Stimulated activated CD8-positive, alpha-beta memory T cell treated with anti-CD3 and anti-CD28 coated beads, Interleukin-4, amount 100 ng/mL, for 1 hour (primary cell): ENCODE results near the gene CACNB2.

Experiments used
- DNase-seq, 2 donors: peaks; one replicate each; pipeline ENCODE4 v3.0.0-alpha.2; 2020; ENCODE audit warnings: low read depth in 2 of 2, low spot score in 1 of 2

CACNB2 gene

GRCh38 chr10:18328941-18329340, 188.7 kb downstream of the CACNB2 start:
- no peak for DNase-seq

DNA sequence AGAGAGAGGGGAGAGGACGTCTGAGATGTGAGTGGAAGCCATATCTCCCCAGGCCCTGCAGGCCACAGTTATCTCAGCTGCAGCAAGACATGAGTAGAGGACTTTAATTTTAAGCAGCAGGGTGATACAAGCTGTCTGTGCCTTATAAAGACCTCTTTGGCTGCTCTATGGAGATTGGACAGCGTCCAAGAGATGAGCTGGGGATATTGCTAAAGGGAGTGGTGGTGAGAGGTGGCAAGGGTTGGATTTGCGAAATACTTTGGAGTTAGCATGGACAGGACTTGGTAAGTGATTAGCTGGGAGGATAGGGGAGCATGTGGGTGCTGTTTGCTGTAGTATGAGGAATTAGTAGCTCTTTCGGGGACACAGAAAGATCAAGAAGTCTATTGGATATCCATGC, 191.8 kb downstream of the CACNB2 start:
- DNase-seq, result no peak

- no peak for DNase-seq
Observed at GRCh38 chr10:18332484-18332883, 192.3 kb downstream of the CACNB2 start.

- DNase-seq, result no peak
Observed at GRCh38 chr10:18333621-18334020, 193.4 kb downstream of the CACNB2 start.

DNA sequence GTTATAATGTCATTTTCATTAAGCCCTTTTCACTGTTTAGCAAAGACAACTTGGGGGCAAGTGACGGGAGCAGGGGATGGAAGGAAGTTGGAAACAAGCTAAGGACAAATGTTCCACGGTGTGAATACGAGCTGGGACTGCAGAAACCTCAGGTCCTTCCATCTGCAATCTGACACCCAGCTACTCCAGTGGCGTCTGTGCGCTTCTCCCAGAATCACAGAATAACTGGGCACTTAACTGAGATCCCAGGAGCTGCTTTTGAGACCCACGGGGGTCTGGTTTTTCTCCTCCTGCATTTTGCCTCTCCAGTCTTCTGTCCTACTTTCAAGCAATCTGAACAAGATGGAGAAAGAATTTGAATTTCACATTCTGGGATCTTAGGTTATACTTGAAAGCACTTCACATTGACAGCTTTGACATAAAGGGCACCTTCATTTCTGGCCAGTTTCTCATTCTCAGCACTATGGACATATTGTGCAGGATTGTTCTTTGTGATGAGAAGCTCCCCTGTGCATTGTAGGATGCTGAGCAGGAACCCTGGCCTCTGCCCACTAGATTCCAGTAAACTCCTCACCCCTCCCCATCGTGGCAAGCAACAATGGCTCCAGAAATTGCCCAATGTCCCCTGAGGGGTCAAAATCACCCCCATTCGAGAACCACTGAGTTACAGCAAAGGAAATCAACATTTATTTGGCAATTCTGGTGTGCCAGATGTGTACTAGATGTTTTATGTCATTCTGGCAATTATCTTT, 194.1 kb downstream of the CACNB2 start:
- no peak for DNase-seq

DNA sequence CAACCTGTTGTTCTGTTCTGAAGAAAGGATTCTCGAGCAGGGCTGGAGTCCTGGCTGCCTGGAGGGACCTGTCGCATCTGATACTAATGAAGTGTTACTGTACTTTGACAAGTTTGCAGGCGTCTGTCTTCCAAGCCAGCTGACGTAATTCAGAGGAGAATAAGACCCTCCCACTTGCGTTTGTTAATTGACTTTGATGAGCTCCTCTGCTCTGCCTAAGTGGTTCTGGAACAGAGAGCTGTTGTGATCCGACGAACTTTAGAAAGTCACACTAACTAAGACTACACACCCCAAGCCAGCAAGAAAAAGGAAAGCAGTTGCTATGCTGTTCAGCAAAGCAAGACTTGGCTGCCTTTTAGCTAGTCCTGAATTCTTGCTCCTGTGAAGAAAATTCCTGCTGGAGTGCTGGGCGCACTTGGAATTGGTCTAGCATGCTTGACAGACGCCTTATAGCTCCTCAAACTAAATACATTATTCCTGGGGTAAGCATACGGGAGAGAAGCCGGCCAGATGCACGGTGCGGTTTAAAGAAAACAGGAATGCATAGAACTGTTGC, 200.3 kb downstream of the CACNB2 start:
- DNase-seq, result no peak

- no peak for DNase-seq
Observed at GRCh38 chr10:18341055-18341454, 200.8 kb downstream of the CACNB2 start.

DNA sequence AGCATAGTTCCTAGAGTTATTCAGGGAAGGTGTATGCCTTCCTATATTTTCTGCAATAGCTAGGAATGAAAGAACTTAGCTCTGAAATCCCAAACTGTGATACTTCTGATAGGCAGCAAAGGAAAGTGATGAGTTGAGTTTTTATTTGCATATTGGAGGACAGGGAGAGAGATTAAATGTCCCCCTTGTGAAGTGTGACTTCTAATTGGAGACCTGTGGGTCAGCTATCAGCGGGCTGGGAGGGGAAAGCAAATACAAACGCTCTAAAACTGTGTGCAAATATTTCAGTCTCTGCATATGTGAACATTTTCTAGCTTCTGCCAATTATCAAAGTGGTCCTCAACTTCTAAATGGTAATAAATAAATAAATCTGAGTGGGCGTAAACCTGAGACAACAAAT, 203.3 kb downstream of the CACNB2 start:
- DNase-seq, result no peak

GRCh38 chr10:18345308-18345707, 205.1 kb downstream of the CACNB2 start:
- DNase-seq, result no peak

DNA sequence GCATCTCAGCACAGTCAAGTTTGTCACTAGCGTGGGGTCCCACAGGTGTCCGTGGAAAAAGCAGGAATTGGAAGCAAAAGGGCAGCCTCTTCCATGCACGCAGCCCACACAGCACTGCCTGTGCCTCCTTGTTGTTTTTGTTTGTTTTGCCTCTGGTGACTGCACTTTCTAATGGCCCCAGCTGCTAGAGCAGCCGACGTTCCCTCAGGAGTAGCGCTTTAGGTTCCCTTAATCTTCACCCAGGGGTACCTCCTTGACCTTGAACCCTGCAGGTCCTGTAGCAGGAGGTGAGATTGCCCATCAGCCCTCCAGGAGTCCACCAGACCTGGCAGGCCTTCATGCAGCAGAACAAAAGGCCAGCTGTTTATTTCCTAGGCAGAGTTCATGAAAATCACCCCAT, 210.1 kb downstream of the CACNB2 start:
- no peak for DNase-seq

DNA sequence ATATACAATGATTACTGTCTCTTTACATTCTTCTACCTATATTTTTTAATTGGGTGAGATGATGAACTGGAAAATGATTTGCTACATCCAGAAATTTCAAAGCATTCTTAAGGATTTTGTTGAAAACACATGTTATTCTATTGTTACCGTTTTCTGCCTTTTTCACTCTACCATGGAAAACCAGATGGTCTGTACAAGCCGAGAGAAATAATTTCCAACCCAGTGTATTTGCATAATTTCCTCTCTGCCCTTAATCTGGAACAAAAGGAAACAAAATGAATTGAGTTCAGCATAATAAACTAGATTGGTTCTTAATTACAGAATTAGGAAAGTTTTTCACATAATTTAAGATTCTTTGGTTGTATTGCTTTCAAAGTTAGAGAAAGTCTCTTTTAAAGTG, 211.2 kb downstream of the CACNB2 start:
- no peak for DNase-seq

DNA sequence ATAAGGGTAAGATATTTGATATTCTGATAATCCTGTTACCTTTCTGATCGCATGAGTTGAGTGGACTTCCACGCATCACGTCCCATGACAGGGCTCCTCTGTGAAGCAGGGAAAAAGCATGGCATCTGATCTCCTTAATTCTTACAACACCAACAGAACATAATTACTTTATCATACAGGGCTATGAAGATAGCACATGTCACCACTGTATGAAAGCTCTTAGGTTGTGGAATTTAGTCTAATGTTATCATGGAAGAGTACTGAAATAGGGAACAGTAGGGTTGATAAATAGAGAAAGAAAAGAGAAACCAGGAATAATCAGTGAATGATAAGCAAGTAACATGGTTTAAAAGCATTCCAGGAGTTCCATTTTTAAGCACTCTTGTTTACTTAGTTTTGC, 212.0 kb downstream of the CACNB2 start:
- DNase-seq, result no peak

DNA sequence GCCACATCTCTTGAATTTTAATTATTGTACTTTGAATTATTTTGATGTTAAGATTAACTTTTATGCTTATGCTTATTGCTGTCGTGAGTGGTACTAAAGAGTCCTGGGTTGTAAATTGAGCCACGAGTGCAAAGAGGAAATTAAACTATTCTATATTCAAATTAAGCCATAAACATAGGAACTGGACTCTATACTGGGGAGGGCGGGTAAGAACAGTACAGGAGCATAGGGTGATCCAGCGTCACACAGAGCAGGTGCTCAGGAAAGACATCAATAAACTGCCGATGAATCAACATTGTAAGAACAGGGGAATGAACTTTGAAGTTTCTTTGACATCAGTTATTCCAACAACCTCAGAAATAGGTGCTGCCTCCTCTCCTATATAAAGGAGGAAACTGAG, 219.6 kb downstream of the CACNB2 start:
- DNase-seq, result no peak

DNA sequence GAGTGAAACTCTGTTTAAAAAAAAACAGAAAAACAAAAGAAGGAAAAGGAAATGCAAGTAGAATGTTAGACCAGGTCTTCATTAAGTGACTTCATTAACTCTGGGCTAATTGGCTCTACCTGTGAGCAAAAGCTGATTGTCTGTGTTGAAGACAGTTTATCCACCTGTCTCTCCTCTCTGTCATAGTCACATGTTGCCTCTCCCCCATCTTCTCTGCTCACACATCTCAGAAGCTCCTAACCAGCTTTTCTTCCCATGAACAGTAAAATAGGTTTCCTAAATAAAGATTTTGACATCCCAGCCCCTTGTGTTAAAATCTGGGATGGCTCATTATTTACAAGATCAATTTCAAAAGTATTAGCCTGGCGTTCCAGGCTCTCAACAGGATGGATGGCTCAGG, 222.7 kb downstream of the CACNB2 start:
- no peak for DNase-seq

DNA sequence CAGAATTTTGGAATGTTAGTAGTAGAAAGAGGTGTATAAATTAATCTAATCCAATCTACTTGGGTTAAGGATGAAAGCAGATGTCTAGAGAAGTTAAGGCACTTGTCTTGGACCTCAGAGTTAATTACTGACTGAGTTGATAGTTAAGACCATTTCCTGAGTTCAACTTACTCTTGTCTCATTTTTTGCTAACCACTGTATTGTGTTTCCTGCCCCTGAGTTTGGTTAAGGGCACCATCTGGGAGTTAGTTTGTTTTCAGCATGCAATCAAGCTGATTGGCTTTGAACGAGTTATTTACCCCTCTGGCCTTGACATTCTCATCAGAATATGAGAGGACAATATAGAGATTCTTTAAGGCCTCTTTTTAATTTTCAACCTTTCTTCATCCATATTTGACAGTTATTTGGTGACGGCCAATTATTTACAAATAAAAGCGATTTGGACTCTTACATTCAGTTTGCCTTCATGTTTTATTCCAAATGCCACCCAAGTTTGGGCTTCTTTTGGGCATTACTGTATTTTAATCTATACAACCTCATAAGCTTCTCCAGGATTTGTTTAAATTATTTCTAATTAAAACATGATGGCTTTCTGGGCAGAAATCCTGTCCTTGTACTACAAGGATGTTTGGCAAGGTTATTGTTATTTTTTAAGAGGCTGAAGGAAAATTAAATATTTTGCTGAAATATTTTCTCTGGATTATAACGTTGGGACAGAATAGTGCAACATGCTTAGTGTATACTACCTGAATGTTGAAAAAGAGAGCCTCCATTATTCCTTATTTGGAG, 225.0 kb downstream of the CACNB2 start:
- DNase-seq, result no peak

- no peak for DNase-seq
Observed at GRCh38 chr10:18367840-18368239, 227.6 kb downstream of the CACNB2 start.

- no peak for DNase-seq
Observed at GRCh38 chr10:18368273-18368672, 228.0 kb downstream of the CACNB2 start.

- DNase-seq, result no peak
Observed at GRCh38 chr10:18368682-18369081, 228.5 kb downstream of the CACNB2 start.

DNA sequence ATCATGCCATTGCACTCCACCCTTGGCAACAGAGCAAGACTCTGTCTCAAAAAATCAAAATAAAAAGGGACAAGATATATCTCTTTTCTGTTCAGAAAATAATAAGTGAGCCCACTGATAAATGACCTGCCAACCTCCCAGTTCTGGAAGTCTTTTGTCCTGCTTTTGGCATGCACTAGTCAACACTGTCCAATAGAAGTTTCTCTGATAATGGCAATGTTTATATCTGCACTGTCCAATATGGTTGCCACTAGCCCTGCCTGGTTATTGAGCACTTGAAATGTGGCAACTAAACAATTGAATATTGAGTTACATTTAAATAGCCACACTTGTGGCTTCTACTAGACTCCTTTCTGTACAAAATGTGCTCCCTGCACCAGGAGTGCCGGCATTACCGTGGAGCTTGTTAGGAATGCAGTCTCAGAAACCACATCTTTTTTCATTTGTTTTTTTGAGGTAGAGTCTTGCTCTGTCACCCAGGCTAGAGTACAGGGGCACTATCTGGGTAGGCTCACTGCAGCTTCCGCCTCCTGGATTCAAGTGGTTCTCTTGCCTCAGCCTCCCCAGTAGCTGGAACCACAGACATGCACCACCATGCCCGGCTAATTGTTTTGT, 229.7 kb downstream of the CACNB2 start:
- DNase-seq, result no peak

- DNase-seq, result no peak
Observed at GRCh38 chr10:18376650-18377049, 236.4 kb downstream of the CACNB2 start.

- DNase-seq, result no peak
Observed at GRCh38 chr10:18377898-18378297, 237.7 kb downstream of the CACNB2 start.

GRCh38 chr10:18378766-18379165, 238.5 kb downstream of the CACNB2 start:
- DNase-seq, result no peak
